Stromal cell of bone marrow (primary cell): ENCODE measurements around the gene CNOT8.
"Not testable (repeated sequence)": the region's sequence is repeated elsewhere in the genome, so short reads cannot be mapped to it uniquely, and the experiment has no call there.

Source experiments
- DNase-seq: peaks from one replicate; pipeline ENCODE4 v3.0.0-alpha.2; 2012; ENCODE audit warnings: low read depth

Gene CNOT8

DNA sequence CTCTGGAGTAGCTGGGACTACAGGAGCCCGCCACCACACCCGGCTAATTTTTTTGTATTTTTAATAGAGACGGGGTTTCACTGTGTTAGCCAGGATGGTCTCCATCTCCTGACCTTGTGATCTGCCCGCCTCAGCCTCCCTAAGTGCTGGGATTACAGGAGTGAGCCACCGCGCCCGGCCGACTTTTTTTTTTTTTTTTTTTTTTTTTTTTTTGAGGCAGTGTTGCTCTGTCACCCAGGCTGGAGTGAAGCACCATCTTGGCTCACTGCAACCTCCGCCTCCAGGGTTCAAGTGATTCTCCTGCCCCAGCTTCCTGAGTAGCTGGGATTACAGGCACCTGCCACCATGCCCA is 22.8 kb upstream of the CNOT8 start:
- DNase-seq: not testable (repeated sequence)

DNA sequence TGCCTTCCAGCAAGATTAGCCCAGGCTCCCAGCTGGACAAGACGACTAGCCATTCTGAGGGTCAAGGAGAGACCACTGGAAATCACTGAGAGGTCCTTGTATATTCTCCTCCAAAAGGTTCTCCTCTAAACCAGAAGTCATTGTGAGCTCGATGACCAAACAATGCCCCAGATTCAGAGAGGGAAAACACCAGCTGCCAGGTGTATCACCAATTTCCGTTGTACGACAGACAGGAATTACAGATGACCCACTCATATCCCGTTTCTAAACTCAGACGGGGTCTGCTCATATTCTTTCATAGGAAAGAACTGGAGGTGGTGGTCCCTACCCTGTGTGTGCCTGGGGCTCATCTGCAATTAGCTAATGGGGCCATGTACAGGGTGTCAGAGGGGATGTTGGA is 22.2 kb upstream of the CNOT8 start:
- DNase-seq: no peak

DNA sequence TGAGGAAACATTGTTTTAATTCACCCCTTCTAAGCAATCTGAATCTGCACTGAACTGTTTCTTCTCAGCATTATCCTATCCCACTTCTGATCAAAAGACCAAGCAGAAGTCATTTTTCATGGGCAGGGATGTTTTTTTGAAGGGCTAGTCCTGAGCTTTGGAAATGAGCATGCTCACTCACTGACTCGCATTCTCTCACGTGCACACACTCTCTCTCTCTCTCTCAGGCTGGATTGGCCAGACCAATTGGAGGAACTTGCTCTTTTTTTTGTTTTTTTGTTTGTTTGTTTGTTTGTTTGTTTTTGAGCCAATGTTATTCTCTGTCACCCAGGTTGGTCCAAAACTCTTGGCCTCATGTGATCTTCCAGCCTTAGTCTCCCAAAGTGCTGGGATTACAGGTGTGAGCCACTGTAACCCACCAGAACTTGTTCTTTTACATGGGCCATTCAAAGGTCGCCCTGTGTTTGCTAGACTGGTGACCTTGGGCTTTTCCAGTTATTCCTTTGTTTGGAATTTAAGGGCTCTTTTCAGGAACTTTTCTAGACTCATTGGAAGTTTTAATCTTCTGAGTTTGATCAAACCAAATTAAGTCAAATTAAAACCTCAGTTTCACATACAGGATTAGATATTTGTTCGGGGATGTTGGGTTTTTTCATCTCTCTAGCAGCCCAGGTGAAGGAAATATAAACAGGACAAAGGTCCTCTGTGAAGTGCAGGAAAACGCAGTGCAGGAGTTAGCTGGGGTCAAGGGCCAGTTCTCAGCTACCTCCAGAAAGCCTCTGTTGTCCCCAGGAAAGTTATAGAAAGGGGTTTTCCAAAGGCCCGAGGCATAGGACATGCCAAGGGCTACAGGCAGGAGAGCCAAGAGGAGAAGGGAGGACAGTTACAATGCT is 21.2 kb upstream of the CNOT8 start:
- DNase-seq: no peak

DNA sequence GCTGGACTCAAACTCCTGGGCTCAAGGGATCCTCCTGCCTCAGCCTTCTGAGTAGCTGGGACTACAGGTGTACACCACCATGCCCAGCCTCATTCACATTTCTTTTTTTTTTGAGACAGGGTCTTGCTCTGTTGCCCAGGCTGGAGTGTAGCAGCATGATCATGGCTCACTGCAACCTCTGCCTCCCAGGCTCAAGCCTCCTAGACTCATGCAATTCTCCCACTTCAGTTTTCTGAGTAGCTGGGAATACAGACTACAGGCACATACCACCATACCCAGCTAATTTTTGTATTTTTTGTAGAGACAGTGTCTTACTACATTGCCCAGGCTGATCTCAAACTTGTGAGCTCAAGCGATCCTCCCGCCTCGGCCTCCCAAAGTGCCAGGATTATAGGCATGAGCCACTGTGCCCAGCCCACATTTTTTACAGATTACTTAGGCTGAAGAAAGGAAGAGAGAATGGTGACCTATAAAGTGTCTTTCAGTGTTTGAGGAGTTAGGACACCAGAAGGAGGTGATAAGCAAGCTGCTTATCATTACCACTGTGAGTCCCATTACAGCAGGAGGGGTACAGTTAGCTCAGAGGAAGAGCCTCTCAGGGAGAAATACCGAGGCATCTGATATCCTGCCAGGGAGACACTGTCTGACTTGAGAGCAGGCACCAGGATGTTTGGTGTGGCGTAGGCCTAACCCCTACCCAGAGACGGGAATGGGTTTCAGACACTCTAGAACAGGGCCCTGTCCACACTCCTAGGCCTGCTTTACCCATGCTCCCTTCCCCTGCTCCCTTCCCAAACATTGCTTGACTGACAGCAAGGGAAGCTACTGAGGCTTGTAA is 17.8 kb upstream of the CNOT8 start:
- DNase-seq: no peak

DNA sequence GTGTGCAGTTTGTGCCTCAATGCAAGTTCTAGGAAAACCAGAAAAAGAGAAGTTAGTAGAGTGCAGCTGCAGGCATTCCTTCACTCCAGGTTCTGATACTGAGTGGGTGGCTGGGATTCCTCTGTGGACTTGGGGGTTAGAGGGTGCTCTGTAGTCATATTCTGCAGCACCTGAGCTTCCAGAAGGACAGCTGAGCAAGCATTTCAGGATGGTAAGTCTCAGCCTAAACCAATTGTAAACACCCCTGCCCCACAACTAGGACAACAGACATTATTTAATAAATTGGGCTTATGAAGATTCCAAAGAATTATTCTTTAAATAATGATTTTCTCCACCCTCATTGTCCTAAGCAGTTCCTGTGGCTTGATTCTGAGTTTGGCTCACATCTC is 17.2 kb upstream of the CNOT8 start:
- no peak for DNase-seq

DNA sequence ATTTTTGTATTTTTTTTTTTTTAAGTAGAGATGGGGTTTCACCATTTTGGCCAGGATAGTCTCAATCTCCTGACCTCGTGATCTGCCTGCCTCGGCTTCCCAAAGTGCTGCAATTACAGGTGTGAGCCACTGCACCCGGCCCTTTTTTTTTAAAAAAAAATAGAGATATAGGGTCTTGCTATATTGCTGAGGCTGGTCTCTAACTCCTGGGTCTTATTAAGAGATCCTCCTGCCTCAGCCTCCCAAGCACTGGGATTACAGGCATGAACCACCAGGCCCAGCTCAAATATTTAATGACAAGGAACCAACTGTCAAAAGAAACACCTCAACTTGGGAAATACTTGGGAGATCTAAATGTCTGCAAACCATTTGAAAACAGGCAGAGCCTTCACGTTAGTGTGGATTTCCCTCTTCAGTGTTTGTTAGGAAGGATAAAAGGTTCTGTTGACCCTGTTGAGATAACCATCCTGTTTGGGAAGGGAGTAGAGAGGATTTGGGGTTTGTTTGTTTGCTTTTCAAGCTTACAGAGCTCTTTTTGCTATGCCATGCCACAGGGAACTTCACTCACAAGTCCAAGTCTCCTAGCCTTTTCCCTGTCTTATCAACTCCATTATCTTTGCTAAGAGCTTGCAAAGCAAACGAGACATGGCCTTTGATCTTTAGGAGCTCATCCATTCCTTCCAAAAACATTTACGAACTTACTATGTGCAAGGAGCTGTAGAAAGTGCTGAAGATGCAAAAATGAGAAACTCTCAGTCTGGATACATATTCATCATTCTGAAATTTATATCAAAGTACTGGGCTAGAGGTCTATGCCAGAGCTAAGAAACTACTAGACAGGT is 15.5 kb upstream of the CNOT8 start:
- no peak for DNase-seq

DNA sequence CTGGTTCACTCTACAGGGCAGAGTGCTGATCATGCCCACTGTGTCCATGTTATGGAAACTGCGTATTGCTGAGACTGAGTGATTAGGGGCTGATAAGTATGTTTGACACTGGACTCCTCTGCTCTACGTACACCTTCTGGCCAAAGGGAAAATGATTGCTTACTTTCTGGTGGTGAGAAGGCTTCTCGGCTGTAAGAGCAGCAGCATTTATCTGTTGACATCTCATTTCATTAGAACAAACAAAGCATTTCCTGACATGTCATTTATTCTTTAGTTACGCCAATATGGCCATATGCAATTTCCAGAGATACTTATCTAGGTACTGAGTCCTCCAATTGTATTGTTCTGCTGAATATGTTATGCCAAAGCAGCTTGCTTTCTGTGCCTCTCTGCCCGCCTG is 13.6 kb upstream of the CNOT8 start:
- DNase-seq: no peak

DNA sequence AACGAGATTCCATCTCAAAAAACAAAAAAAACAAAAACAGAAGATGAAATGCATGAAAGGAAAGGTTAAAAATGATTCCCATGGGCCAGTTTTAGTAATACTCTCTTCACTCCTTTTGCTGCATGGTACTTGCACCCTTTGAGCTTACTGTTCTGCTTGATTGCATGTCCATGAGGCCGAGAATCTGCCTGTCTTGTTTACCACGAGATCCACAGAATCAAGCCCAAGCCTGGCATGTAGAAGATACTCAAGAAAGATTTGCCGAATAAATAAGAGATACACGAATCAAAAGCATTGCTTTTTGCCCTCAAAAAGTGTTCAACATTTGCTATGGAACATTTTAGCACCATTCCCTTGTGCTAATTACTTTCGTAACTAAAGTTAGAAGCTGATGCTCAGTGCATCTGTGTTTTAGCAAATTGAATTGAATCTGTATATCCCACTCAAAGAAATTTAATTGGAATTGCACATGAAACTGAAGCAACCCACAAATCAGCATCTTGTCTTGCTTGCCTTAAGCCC is 9.1 kb upstream of the CNOT8 start:
- DNase-seq: no peak

DNA sequence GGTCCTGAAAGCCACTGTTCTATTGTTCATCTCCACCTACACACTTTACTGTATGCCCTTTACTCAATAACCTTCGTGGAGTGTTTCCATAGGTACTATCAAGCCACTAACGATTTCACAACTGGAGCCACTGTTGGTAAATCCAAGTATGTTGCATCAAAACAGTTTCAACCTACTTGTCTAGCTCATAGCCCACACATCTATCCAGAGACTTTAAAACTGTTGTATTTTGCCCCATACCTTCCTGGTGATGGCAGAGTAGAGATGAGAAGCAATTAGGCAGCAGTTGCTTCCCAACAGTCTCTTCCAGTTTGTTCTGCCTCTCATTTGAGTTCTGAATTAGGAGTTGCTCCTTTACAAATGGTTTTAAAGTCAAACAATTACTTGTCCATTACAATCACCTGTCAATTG is 8.6 kb upstream of the CNOT8 start:
- no peak for DNase-seq

DNA sequence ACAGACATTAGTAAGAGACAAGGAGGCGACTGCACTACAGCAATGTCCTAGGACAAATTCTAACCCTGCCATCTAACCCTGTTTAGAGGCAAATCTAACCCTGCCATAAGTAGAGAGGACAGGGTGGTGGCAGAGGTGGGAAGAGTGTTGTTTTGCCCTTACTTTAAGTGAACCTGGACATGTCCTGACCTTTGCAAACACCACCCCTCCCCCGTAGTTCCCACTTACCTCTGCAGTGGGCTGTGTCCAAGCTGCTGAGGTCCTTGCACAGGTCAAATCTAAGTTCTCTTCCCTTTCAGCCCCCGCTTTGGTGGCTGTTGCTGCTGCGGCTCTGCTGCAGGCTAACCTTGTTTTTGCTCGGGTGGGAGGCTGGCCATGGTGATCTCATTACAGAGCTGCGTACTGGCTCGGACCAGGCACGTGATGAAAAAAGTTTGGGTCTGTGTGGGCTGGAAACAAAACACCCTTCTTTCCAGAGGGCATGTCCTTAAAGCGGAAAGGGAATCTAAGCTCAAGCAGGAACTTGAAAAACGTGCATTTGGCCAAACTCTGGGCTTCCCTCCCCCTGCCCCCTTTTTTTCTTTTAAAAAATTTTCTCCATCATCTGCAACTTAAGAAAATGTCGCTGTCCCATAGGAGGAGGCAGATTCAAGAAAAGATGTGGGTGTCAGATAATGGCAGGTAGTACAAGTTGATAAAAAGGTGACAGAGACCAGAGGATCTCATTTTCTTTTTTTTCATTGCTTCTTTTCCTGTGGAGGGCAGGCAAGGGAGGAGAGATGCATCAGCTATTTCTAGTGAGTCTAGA is 8.0 kb upstream of the CNOT8 start, which contains the start of gene FAXDC2:
Gene FAXDC2 (minus strand): TSS at position 349 of the 808 bp plus-strand sequence. CDS start 12,425 bp downstream, outside the sequence.
- DNase-seq: peak; percentile 84

DNA sequence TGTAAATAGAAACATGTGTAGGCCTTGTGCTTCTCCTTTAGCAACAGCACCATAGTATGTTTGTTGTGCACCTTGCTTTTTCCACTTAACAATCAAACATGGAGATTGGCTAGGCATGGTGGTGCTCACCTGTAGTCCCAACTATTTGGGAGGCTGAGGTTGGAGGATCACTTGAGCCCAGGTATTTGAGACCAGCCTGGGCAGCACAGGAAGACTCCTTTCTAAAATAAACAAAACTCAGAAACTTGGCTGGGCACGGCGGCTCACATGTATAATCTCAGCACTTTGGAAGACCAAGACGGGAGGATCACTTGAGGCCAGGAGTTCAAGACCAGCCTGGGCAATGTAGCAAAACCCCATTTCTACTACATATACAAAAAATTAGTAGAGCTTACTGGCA is 7.1 kb upstream of the CNOT8 start:
- DNase-seq: no peak

DNA sequence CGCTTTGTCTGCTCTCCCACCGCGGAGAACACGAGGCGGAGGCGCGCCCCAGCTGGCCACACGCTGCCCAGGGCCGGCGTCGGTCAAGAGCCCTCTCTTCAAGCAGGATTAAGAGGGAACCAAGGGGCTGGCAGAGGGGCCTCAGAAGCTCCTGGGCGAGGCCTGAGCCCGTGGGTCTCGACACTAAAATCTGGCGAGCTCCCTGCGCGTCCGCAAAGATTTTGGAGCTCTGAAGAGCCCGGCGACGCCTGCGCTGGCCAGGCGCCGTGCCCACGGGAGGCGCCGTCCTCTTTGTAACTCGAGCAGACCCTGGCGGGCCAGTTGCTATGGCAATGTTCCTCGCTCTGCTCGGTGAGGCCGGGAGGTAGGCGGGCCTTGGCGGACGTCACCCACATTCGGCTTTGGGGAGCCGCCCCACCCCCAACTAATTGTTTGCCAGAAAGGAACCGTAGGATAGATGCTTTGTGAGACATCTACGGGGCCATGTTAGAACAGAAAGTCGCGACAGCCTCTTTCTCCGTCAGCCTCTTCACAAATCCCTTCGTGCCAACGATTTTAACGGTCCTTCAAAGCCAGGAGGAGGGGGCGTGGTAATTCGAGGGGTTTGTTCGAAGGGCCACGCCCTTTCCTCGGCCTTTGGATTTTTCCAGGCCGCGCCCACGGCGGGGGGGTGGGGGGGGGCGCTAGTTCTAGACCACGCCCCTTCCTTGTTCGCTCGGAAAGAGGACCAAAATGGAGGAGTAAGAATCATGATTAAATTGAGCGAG is 714 bp upstream of the CNOT8 start:
- peak; percentile 95 for DNase-seq

DNA sequence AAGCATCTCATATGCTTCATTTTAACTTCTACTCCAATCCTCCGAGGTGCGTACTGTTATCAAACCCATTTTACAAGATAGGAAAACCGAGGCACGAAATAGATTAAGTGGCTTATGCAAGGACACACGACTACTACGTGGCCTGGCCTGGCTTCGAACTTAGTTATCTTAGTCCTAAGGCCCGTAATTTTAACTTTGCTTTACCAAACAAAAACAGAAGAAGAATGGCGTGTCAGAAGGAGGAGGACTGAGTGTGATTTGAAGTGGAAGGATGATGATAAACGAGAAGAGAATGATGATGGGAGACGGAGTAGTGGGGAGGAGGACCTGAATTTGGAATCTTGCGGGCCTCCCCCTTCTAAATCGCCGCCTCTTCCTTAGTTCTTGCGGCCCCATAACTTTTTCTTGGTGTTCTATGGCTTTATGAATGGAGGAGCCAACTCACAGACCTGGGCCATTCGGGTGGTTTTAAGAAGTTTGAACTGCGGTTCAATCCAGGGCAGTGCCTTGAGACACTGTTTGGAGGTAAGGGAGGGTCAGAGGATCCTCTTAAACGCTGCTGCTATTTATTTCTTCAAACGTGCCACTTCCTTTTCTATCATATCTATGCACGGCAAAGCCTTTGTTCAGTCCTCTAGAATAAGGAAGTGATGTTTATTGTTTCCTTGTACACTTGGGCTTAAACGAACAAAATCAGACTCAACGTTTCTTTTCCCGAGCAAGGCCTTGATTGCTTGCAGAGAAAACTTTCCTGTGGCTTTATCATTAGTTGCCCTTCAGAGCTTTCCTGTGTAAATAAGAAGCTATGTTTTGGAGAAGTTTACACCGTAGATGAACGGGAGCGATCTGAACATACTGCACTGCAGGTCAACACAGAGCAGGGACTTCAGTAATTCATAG is 795 bp downstream of the CNOT8 start:
- no peak for DNase-seq

DNA sequence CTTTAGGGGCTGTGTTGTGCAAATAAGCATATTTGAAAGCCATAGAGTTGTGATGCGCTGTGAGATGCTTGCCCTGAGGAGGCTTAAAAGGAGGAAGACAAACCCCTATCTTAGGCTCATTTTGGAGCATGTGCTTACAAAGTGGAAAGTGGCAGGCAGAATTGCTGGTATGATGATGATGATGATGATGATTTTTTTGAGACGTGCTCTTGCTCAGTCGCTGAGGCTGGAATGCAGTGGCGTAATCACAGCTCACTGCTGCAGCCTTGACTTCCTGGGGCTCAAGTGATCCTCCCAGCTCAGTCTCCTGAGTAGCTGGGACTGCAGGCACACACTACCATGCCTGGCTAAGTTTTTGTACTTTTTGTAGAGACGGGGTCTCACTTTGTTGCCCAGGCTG is 1.7 kb downstream of the CNOT8 start:
- DNase-seq: no peak

DNA sequence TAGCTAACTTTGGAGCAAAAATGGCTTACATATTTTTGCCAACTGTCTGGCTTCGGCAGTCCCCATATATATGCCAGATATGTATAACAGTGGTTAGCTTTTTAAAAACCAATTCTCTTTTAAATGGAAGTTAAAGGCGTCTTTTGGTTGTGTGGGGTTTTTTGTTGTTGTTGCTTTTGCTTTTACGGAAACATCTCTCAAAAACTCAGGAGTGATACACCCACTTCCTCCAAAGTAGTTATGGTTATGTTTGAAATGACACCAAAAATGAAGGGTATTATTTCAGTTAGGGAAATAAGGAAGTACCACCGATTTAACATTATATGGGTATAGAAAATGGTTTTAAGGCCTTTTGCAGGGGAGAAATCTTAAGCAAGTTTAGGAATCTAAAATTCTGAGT is 2.3 kb downstream of the CNOT8 start:
- no peak for DNase-seq

DNA sequence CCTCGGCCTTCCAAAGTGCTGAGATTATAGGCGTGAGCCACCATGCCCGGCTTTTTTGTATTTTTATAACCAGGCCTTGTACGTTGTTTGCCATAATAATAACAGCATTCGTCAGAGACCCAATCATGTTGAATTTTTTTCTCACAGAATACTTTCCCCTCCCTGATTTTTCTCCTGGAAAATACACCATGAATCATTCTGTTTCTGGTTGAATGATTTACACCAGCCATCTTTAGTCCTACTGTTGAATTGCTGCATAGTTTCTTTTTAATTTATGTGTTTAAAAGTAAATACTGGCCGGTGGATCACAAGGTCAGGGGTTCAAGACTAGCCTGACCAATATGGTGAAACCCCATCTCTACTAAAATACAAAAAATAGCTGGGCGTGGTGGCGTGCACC is 3.5 kb downstream of the CNOT8 start:
- DNase-seq: no peak

DNA sequence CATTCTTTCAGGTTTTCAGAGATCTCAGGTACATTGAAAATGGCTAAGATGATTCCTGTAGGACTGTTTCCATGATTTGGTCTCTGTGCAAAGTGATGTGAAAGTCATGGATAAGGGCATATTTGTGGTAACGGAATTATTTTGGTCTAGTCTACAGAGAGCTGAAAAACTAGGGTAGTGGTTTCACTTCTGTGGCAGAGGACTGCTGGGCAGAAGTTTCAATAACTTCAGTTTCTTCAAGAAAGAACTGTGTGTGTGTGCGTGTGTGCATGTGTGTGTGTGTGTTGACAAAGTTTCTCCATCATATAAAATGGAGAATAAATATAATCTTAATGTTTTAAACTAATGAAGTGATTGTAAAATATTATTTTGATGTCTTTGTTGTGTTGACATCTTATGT is 4.3 kb downstream of the CNOT8 start:
- no peak for DNase-seq

DNA sequence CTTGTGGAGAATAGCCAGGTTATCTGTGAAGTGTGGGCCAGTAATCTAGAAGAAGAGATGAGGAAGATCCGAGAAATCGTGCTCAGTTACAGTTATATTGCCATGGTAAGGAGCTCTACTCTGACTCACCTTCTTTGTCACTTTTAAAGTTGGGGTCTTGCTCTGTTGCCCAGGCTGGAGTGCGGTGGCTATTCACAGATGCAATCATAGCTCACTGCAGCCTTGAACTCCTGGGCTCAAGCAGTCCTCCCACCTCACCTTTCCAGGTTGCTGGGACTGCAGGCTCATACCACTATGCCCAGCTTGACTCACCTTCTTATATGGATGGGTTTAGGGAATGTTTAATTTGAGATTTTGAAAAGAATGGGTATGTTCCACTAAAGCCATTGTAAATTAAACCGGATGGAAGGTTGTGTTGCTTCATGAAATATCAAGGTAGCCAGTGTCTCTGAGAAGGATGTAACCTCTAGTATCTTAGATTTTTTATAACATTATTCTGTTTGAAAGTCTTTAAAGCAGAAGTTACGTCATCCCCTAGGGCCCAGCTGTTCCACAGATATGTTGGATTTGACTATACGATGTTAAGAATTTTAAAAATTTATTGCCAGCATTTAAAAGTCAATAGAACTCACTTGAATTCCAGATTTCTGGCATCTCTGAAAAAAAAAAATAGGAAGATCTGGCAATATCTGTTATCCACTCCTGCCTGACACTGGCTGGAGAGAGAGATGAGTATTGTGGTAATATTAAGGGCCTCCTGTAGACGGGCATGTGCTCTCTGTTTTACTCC is 5.1 kb downstream of the CNOT8 start:
- DNase-seq: no peak
